ENCODE data around the gene SKI.
A peak's percentile ranks its signal among the peaks of the same experiment; 100 is the strongest.

The SKI gene

DNA sequence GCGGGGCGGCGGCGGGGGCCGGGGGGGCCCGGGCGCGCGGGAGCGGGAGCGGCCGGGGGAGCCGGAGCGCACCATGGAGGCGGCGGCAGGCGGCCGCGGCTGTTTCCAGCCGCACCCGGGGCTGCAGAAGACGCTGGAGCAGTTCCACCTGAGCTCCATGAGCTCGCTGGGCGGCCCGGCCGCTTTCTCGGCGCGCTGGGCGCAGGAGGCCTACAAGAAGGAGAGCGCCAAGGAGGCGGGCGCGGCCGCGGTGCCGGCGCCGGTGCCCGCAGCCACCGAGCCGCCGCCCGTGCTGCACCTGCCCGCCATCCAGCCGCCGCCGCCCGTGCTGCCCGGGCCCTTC lies 546 bp downstream of the SKI start:
- H3K4me3 ChIP-seq (ENCODE audit: low read length), result peak overlapping the region; percentile 88

GRCh38 chr1:2229037-2229864 lies 1.1 kb downstream of the SKI start:
- peak overlapping the region; percentile 88 for H3K4me3 ChIP-seq (ENCODE audit: low read length)
- TF ChIP-seq CTCF (conservative IDR thresholded peaks at IDR 0.05; ENCODE audit: low read length), result no peak
- peak; percentile 68 for DNase-seq (ENCODE audit: low read depth)

More for the DNA sequence above, 546 bp downstream of the SKI start:
- peak; percentile 16 for DNase-seq (ENCODE audit: low read depth)
- TF ChIP-seq CTCF (conservative IDR thresholded peaks at IDR 0.05; ENCODE audit: low read length), result no peak

GRCh38 chr1:2229911-2230731 lies 2.0 kb downstream of the SKI start:
- DNase-seq (ENCODE audit: low read depth), result peak; percentile 36
- TF ChIP-seq CTCF (conservative IDR thresholded peaks at IDR 0.05; ENCODE audit: low read length), result no peak
- H3K4me3 ChIP-seq (ENCODE audit: low read length), result peak overlapping the region; percentile 88

- DNase-seq (ENCODE audit: low read depth), result peak; percentile 15
- H3K4me3 ChIP-seq (ENCODE audit: low read length), result peak overlapping the region; percentile 88
- no peak for TF ChIP-seq CTCF (conservative IDR thresholded peaks at IDR 0.05; ENCODE audit: low read length)
Observed at GRCh38 chr1:2230781-2231531, 2.8 kb downstream of the SKI start.

DNA sequence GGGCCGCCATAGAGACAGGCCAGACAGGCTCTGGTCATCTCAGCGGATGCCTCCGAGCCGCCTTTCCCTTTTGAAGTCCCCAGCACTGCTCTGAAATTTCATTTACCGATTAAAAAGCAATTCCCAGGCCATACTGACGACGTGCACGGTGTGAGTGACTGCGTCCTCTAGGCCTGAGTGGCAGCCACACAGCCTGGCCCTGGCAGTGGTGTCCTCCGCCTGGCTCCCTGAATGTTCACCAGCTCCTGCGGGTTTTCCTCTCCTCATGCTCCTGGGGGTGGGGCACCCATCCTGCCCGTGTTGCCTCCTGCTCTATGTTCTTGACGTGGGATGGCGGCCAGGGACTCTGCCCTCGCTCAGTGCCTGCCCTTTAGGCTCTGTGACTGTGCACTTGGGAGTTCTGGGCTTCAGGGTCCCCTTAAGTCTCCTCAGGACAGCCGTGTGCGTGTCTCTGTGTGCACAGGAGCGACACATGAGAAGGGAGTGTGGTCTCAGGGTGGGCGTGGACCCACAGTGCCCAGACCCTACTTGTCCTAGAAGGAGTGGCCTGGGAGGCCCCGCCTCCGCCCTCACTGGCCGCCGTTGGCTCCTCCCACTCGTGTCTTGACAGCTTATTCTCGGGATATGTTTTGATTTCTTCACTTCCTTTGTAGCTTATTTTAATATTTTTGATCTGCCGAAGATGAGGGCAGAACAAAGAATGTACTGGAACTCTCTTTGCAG lies 3.6 kb downstream of the SKI start:
- TF ChIP-seq CTCF (conservative IDR thresholded peaks at IDR 0.05; ENCODE audit: low read length), result no peak
- peak overlapping the region; percentile 88 for H3K4me3 ChIP-seq (ENCODE audit: low read length)
- DNase-seq (ENCODE audit: low read depth), result peak; percentile 87

DNA sequence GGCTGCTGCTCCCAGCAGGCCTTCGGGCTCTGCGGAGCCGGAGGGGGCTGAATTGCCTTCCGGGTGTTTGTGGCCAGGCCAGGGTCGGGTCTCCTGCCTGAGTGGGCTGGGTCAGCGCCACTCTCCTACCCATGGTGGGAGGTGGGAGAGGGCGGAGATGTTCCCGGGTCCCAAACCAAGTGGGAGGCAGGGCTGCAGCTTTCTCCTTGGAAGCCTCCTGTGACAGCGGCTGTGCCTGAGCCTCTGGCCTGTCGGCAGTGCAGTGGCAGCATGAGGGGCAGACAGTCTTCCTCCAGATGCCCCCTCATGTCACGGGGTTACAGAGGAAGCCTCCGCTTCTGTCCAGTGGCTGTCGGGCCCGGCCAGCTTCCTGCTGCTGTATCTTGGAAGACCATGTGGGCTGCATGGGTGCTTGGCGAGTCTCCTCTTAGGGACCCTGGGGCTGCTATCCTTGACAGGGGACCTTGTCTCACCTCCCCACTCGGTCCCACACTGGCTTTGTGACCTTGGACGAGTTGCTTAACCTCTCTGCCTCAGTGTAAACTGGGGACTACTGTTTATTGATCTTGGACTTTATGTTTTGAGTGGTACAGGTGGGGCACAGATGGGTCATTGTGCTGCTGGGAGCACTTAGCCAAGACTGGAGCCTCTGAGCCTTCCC lies 4.3 kb downstream of the SKI start:
- DNase-seq (ENCODE audit: low read depth), result peak; percentile 8
- TF ChIP-seq CTCF (conservative IDR thresholded peaks at IDR 0.05; ENCODE audit: low read length), result no peak
- H3K4me3 ChIP-seq (ENCODE audit: low read length), result peak overlapping the region; percentile 88

Data from AG10803 (cell line).